H9 (cell line): Measurements from ENCODE around the gene PPP1R2C. TPM values are rescaled to one million over a fixed set of nuclear protein-coding genes. Genes with fewer than 3 reads are reported as not detected.

Experiments
- DNase-seq: peaks from one replicate; pipeline ENCODE4 v3.0.0-alpha.2; 2017
- H2AFZ ChIP-seq: one replicate; pipeline ENCODE4 v1.6.1; 2013; ENCODE audit warnings: mild to moderate bottlenecking, low read length, control low read depth, moderate library complexity
- H2AK5ac ChIP-seq: 2 replicates; pipeline ENCODE4 v1.6.1; 2013; ENCODE audit warnings: low read length, control low read depth, mixed read lengths; ENCODE audit not compliant: insufficient read length
- H2BK120ac ChIP-seq: one replicate; pipeline ENCODE4 v1.6.1; 2013; ENCODE audit warnings: low read depth, mild to moderate bottlenecking, low read length, control low read depth, inconsistent platforms; ENCODE audit not compliant: poor library complexity, severe bottlenecking
- H2BK12ac ChIP-seq: 2 replicates; pipeline ENCODE4 v1.6.1; 2013; ENCODE audit warnings: low read length, control low read depth, mixed read lengths, low read depth; ENCODE audit not compliant: insufficient read length
- H2BK15ac ChIP-seq: 2 replicates; pipeline ENCODE4 v1.6.1; 2013; ENCODE audit warnings: low read depth, low read length, control low read depth
- H2BK20ac ChIP-seq: one replicate; pipeline ENCODE4 v1.6.1; 2013; ENCODE audit warnings: low read depth, mild to moderate bottlenecking, low read length, control low read depth, inconsistent platforms; ENCODE audit not compliant: poor library complexity, severe bottlenecking
- H2BK5ac ChIP-seq: 2 replicates; pipeline ENCODE4 v1.6.1; 2013; ENCODE audit warnings: low read length, control low read depth, mixed read lengths; ENCODE audit not compliant: insufficient read length
- H3K14ac ChIP-seq: 2 replicates; pipeline ENCODE4 v1.6.1; 2013; ENCODE audit warnings: low read length, control low read depth; ENCODE audit not compliant: insufficient read depth
- H3K18ac ChIP-seq: 2 replicates; pipeline ENCODE4 v1.6.1; 2013; ENCODE audit warnings: low read depth, mild to moderate bottlenecking, mixed read lengths, low read length, control low read depth; ENCODE audit not compliant: insufficient read length
- H3K23ac ChIP-seq: 2 replicates; pipeline ENCODE4 v1.6.1; 2013; ENCODE audit warnings: low read length, control low read depth, mixed read lengths, low read depth; ENCODE audit not compliant: insufficient read length
- H3K23me2 ChIP-seq: 2 replicates; pipeline ENCODE4 v1.6.1; 2013; ENCODE audit warnings: low read depth, mild to moderate bottlenecking, mixed read lengths, low read length, control low read depth; ENCODE audit not compliant: insufficient read length, poor library complexity, severe bottlenecking
- H3K27ac ChIP-seq: 2 replicates; pipeline ENCODE4 v1.5.1; 2013; ENCODE audit warnings: low read length, control low read depth, mixed read lengths, low read depth; ENCODE audit not compliant: insufficient read length
- H3K27me3 ChIP-seq: 2 replicates; pipeline ENCODE4 v1.6.1; 2013; ENCODE audit warnings: low read length, control low read depth, inconsistent platforms; ENCODE audit not compliant: insufficient read depth
- H3K4ac ChIP-seq: 2 replicates; pipeline ENCODE4 v1.6.1; 2013; ENCODE audit warnings: low read depth, mild to moderate bottlenecking, control low read depth, inconsistent platforms, low read length, moderate library complexity
- H3K4me1 ChIP-seq: 2 replicates; pipeline ENCODE4 v1.6.1; 2013; ENCODE audit warnings: low read length, control low read depth, inconsistent platforms; ENCODE audit not compliant: insufficient read depth
- H3K4me2 ChIP-seq: 2 replicates; pipeline ENCODE4 v1.6.1; 2013; ENCODE audit warnings: low read length, control low read depth, mixed read lengths; ENCODE audit not compliant: insufficient read length, insufficient read depth
- H3K56ac ChIP-seq: 2 replicates; pipeline ENCODE4 v1.6.1; 2013; ENCODE audit warnings: low read depth, mild to moderate bottlenecking, mixed read lengths, low read length, control low read depth; ENCODE audit not compliant: insufficient read length
- H3K79me1 ChIP-seq: 2 replicates; pipeline ENCODE4 v1.6.1; 2013; ENCODE audit warnings: low read depth, mild to moderate bottlenecking, moderate library complexity, low read length, control low read depth, inconsistent platforms; ENCODE audit not compliant: insufficient read depth, poor library complexity, severe bottlenecking
- H3K79me2 ChIP-seq: 2 replicates; pipeline ENCODE4 v1.6.1; 2013; ENCODE audit warnings: low read length, control low read depth, inconsistent platforms; ENCODE audit not compliant: insufficient read depth
- H3K9ac ChIP-seq: 2 replicates; pipeline ENCODE4 v1.6.1; 2013; ENCODE audit warnings: low read length, control low read depth, mixed read lengths; ENCODE audit not compliant: insufficient read length; ENCODE audit errors: extremely low read depth
- H3K9me3 ChIP-seq: one replicate; pipeline ENCODE4 v1.6.1; 2013; ENCODE audit warnings: low read depth, low read length, inconsistent platforms; ENCODE audit not compliant: control insufficient read depth
- H3T11ph ChIP-seq: one replicate; pipeline ENCODE4 v1.6.1; 2013; ENCODE audit warnings: mild to moderate bottlenecking, low read length, control low read depth, inconsistent platforms
- H4K20me1 ChIP-seq: one replicate; pipeline ENCODE4 v1.6.1; 2013; ENCODE audit not compliant: control insufficient read depth, insufficient read length, insufficient read depth
- H4K5ac ChIP-seq: 2 replicates; pipeline ENCODE4 v1.6.1; 2013; ENCODE audit warnings: low read depth, mild to moderate bottlenecking, mixed read lengths, low read length, control low read depth; ENCODE audit not compliant: insufficient read length
- H4K8ac ChIP-seq: replicated peaks from 2 replicates; pipeline ENCODE4 v1.6.1; 2013; ENCODE audit warnings: low read length, control low read depth, mixed read lengths, low read depth; ENCODE audit not compliant: insufficient read length
- H4K91ac ChIP-seq: 2 replicates; pipeline ENCODE4 v1.6.1; 2013; ENCODE audit warnings: low read depth, mild to moderate bottlenecking, moderate library complexity, mixed read lengths, low read length, control low read depth; ENCODE audit not compliant: insufficient read length
- H3K27ac Mint-ChIP-seq, 3 experiments: 2 replicates in 2 of 3; 3 replicates in 1 of 3; pipeline ENCODE4 v1.8.0; 2020 to 2021; ENCODE audit warnings: mixed read lengths in 3 of 3, mild to moderate bottlenecking in 1 of 3, moderate library complexity in 1 of 3
- H3K27me3 Mint-ChIP-seq: 2 replicates; pipeline ENCODE4 v1.8.0; 2021; ENCODE audit warnings: low read depth, mild to moderate bottlenecking, moderate library complexity, mixed read lengths
- H3K36me3 Mint-ChIP-seq, 3 experiments: 2 replicates in 2 of 3; 3 replicates in 1 of 3; pipeline ENCODE4 v1.8.0; 2020 to 2021; ENCODE audit warnings: low read depth in 3 of 3, mixed read lengths in 3 of 3; ENCODE audit not compliant: insufficient read depth in 1 of 3
- H3K4me1 Mint-ChIP-seq, 2 experiments: 2 replicates each; pipeline ENCODE4 v1.8.0; 2020; ENCODE audit warnings: mixed read lengths in 2 of 2
- H3K4me3 Mint-ChIP-seq, 2 experiments: 2 replicates in 1 of 2; 3 replicates in 1 of 2; pipeline ENCODE4 v1.8.0; 2020 to 2021; ENCODE audit warnings: mild to moderate bottlenecking in 2 of 2, mixed read lengths in 2 of 2, moderate library complexity in 1 of 2
- H3K9me3 Mint-ChIP-seq, 2 experiments: 2 replicates in 1 of 2; 3 replicates in 1 of 2; pipeline ENCODE4 v1.8.0; 2020; ENCODE audit warnings: mild to moderate bottlenecking in 2 of 2, mixed read lengths in 2 of 2, moderate library complexity in 1 of 2
- CTCF ChIP-seq: fragments of 200-600 bp; sonication (generic); conservative IDR thresholded peaks from 3 replicates; pipeline ENCODE4 v1.8.0; 2021; ENCODE audit warnings: antibody characterized with exemption, mild to moderate bottlenecking
- WGBS: extraction: QIAGEN DNeasy Blood & Tissue Kit; methylation state at CpG from one replicate; pipeline ENCODE4 v1.1.7; 2013; ENCODE audit warnings: missing lambda C conversion rate, low lambda C conversion rate, mixed read lengths; ENCODE audit not compliant: insufficient read length; ENCODE audit errors: extremely low coverage; 5-methylcytosine and 5-hydroxymethylcytosine counted together
- total RNA-seq: library from RNA; stranded (reverse); gene quantifications from 2 replicates; pipeline ENCODE4 v1.2.1, GENCODE V29; 2021

Gene PPP1R2C
- total RNA-seq, 1 experiment from 2014 or later, result not detected

- Mint-ChIP-seq H3K27ac (no peak overlapping the region), H3K4me3 (no peak overlapping the region), H3K36me3 (peaks cover 5 to 18% (median 18%) of the 10 kb centered on the region in 3 experiments), H3K27me3 (no peaks in the 10 kb centered on the region), H3K4me1 (peaks cover 11 to 12% of the 10 kb centered on the region in 2 experiments), H3K9me3 (peaks cover 5 to 61% of the 10 kb centered on the region in 2 experiments)
- WGBS, result no CpG with 5 or more reads among the region's 6 CpGs
- Histone ChIP-seq H2BK120ac (no peak overlapping the region), H3K79me1 (no peaks in the 10 kb centered on the region), H3K4me2 (no peak overlapping the region), H4K91ac (no peak overlapping the region), H3T11ph (no peak overlapping the region), H4K5ac (no peak overlapping the region), H3K9ac (no peak overlapping the region), H3K18ac (no peak overlapping the region), H2AFZ (no peak overlapping the region), H3K27me3 (no peaks in the 10 kb centered on the region), H3K23ac (no peak overlapping the region), H3K27ac (no peak overlapping the region), H2BK5ac (no peak overlapping the region), H4K8ac (no peak overlapping the region), H3K79me2 (no peaks in the 10 kb centered on the region), H3K14ac (no peak overlapping the region), H3K56ac (no peak overlapping the region), H2BK15ac (no peak overlapping the region), H3K4ac (no peak overlapping the region), H2BK12ac (no peak overlapping the region), H3K4me1 (peaks cover 3% of the 10 kb centered on the region; the same call in 1 of the 2 replicates), H2BK20ac (no peak overlapping the region), H3K9me3 (no peaks in the 10 kb centered on the region), H2AK5ac (no peak overlapping the region), H4K20me1 (no peaks in the 10 kb centered on the region), H3K23me2 (no peaks in the 10 kb centered on the region)
- DNase-seq, result no peak
- no peak for TF ChIP-seq CTCF
Measured at GRCh38 chrX:42755815-42756214, 22.1 kb downstream of the PPP1R2C start.
